Left hindlimb (tissue), 1 donor: ENCODE results near the gene GUCY1A2.
"Not testable (repeated sequence)": the region's sequence is repeated elsewhere in the genome, so short reads cannot be mapped to it uniquely, and the experiment has no call there.

Source experiments
- DNase-seq: peaks from one replicate; pipeline ENCODE4 v3.0.0-alpha.2; 2018

The GUCY1A2 gene

GRCh38 chr11:106937111-106937510 is 81.2 kb downstream of the GUCY1A2 start:
- DNase-seq = no peak

GRCh38 chr11:106925245-106925644 is 93.0 kb downstream of the GUCY1A2 start:
- DNase-seq = no peak

GRCh38 chr11:106920899-106921509 is 97.3 kb downstream of the GUCY1A2 start:
- DNase-seq = no peak

- no peak for DNase-seq
Measured at GRCh38 chr11:106917973-106918372, 100.3 kb downstream of the GUCY1A2 start.

GRCh38 chr11:106914409-106914808 is 103.9 kb downstream of the GUCY1A2 start:
- DNase-seq = no peak

- no peak for DNase-seq
Measured at GRCh38 chr11:106913141-106913540, 105.1 kb downstream of the GUCY1A2 start.

- no peak for DNase-seq
Measured at GRCh38 chr11:106904826-106905225, 113.5 kb downstream of the GUCY1A2 start.

GRCh38 chr11:106889718-106890117 is 128.6 kb downstream of the GUCY1A2 start:
- DNase-seq = no peak

- no peak for DNase-seq
Measured at GRCh38 chr11:106888386-106888785, 129.9 kb downstream of the GUCY1A2 start.

- not testable (repeated sequence) for DNase-seq
Measured at GRCh38 chr11:106883693-106884092, 134.6 kb downstream of the GUCY1A2 start.

- no peak for DNase-seq
Measured at GRCh38 chr11:106879832-106880546, 138.3 kb downstream of the GUCY1A2 start.

- no peak for DNase-seq
Measured at GRCh38 chr11:106879029-106879428, 139.2 kb downstream of the GUCY1A2 start.

- no peak for DNase-seq
Measured at GRCh38 chr11:106875013-106875412, 143.3 kb downstream of the GUCY1A2 start.

- DNase-seq = no peak
Measured at GRCh38 chr11:106872246-106872645, 146.0 kb downstream of the GUCY1A2 start.

- DNase-seq = no peak
Measured at GRCh38 chr11:106858200-106858599, 160.1 kb downstream of the GUCY1A2 start.

GRCh38 chr11:106856566-106856965 is 161.7 kb downstream of the GUCY1A2 start:
- no peak for DNase-seq

GRCh38 chr11:106854429-106854828 is 163.8 kb downstream of the GUCY1A2 start:
- peak; percentile 21 for DNase-seq

- DNase-seq = peak; percentile 12
Measured at GRCh38 chr11:106853850-106854401, 164.3 kb downstream of the GUCY1A2 start.

- DNase-seq = no peak
Measured at GRCh38 chr11:106852779-106853178, 165.5 kb downstream of the GUCY1A2 start.

GRCh38 chr11:106848526-106848925 is 169.8 kb downstream of the GUCY1A2 start:
- no peak for DNase-seq

- no peak for DNase-seq
Measured at GRCh38 chr11:106842134-106842533, 176.1 kb downstream of the GUCY1A2 start.

GRCh38 chr11:106840947-106841346 is 177.3 kb downstream of the GUCY1A2 start:
- DNase-seq = no peak

GRCh38 chr11:106840146-106840545 is 178.1 kb downstream of the GUCY1A2 start:
- no peak for DNase-seq

- DNase-seq = no peak
Measured at GRCh38 chr11:106834567-106834966, 183.7 kb downstream of the GUCY1A2 start.
